Ovary (tissue), 9 donors: ENCODE results near the gene GJD4. TPM values are rescaled to one million over a fixed set of nuclear protein-coding genes. Genes with fewer than 3 reads are reported as not detected.

ENCODE experiments used
- DNase-seq, 5 donors: peaks; one replicate each; pipeline ENCODE4 v3.0.0-alpha.2; 2019 to 2020
- H3K27ac ChIP-seq, 2 donors: fragments of 200-600 bp; one replicate each; pipeline versions ENCODE4 v1.5.1 to v1.8.0; 2019 to 2022
- H3K27me3 ChIP-seq: fragments of 200-600 bp; one replicate; pipeline ENCODE4 v1.8.0; 2022
- H3K36me3 ChIP-seq: fragments of 200-600 bp; sonication (generic); one replicate; pipeline ENCODE4 v1.5.1; 2019
- H3K4me1 ChIP-seq: one replicate; pipeline ENCODE4 v1.8.1; 2013; ENCODE audit warnings: mild to moderate bottlenecking, moderate library complexity; ENCODE audit not compliant: insufficient read depth
- H3K4me3 ChIP-seq: fragments of 200-600 bp; sonication (generic); one replicate; pipeline ENCODE4 v1.5.1; 2017
- H3K9me3 ChIP-seq, 2 donors: fragments of 200-600 bp in 1 of 2; sonication (generic) in 1 of 2; one replicate each; pipeline versions ENCODE4 v1.5.1 to v1.8.1; 2013 to 2019; ENCODE audit warnings: mild to moderate bottlenecking in 1 of 2, moderate library complexity in 1 of 2
- EP300 ChIP-seq: sonication (generic); formaldehyde crosslinking; IDR thresholded peaks from one replicate; pipeline ENCODE4 v1.6.1; 2017; ENCODE audit warnings: antibody characterized with exemption
- POLR2A ChIP-seq: fragments of 450-650 bp; IDR thresholded peaks from one replicate; pipeline ENCODE4 v1.6.1; 2017; ENCODE audit warnings: antibody characterized with exemption, mild to moderate bottlenecking, moderate library complexity
- WGBS, 3 donors: extraction: QIAGEN DNeasy Blood & Tissue Kit in 1 of 3; methylation state at CpG; one replicate each; pipeline versions ENCODE4 v1.1.5 to v1.1.7; 2013 to 2017; 5-methylcytosine and 5-hydroxymethylcytosine counted together
- intact Hi-C, 4 donors: fragments of 100-400 bp; cut with DNase I; formaldehyde crosslinking; loops; one replicate each; pipeline versions ENCODE4 v1.11.0 to v1.15.1; 2022 to 2023
- polyA plus RNA-seq, 2 donors: library from polyadenylated mRNA; stranded (reverse); fragments of 200-250 nt in 1 of 2; fragments of 350-450 nt in 1 of 2; fragmentation: Illumina TruSeq in 1 of 2; extraction: RNeasy Lipid Tissue Mini Kit (QIAGEN cat#74804) in 1 of 2; gene quantifications; one replicate each; pipeline ENCODE4 v1.2.3, GENCODE V29; 2013 to 2014
- total RNA-seq, 7 donors: library from RNA; depleted of rRNA in 2 of 7; stranded (reverse); fragments of >200 nt in 2 of 7; fragmentation: NEBNext Ultra II Directional in 3 of 7; extraction: Animal tissue kit (Norgen Biotek cat#: 25700) in 3 of 7; gene quantifications; one replicate each; pipeline versions ENCODE4 v1.1.0 to v1.2.4, GENCODE V29; 2016 to 2023
- TF ChIP-seq, protein P1 (sequence below), 3 donors: fragments of 450-650 bp in 2 of 3; fragments of 200-600 bp in 1 of 3; IDR thresholded peaks; one replicate each; pipeline versions ENCODE4 v1.5.1 to v1.8.0; 2016 to 2022; ENCODE audit warnings: antibody characterized with exemption in 3 of 3, mild to moderate bottlenecking in 1 of 3
- donor health status: DM: no; HTN: no; CAD: no; lungs with moderate emphysema.
- donor health status: DM: no; HTN: no; CAD: no.
- donor health status: Bipolar disorder and iron deficiency.
- donor health status: DM: yes; HTN: yes; CAD: no.
- donor health status: DM: no; HTN: no; CAD: no.
- donor health status: DM: yes; HTN: yes; CAD: no.

The GJD4 gene
- total and polyA plus RNA-seq, 9 donors: not detected

DNA sequence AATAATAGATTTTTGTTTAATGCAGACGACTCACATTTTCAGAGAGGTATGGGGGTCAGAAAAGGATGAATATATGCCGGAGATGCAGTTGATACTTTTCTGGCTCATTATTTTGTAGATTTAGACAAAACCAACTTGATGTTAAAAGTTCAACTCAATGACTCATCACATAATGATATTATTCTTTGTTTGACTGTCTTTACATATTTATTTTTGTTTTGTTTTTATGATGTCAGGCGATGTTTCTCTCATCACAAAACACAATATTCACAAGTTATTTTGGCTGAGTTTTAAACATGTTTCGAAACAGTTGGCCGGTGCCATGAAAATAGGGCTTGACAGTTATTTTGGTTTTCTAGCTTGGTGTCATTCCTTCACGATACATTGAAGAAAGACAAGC, 1.3 kb downstream of the GJD4 start:
- H3K36me3 ChIP-seq: no peaks in the 10 kb centered on the region
- H3K27me3 ChIP-seq: no peaks in the 10 kb centered on the region
- intact Hi-C loops: no loop called here
- no peak for DNase-seq
- WGBS, 3 donors: 30 to 50% (median 31%) methylated on average over 6 of the region's 6 CpGs
- peaks cover 0 to 4% of the 10 kb centered on the region in 2 donors for H3K9me3 ChIP-seq
- no peak overlapping the region for H3K4me3 ChIP-seq
- TF ChIP-seq EP300 (no peak), POLR2A (no peak)
- TF ChIP-seq, protein P1, sequence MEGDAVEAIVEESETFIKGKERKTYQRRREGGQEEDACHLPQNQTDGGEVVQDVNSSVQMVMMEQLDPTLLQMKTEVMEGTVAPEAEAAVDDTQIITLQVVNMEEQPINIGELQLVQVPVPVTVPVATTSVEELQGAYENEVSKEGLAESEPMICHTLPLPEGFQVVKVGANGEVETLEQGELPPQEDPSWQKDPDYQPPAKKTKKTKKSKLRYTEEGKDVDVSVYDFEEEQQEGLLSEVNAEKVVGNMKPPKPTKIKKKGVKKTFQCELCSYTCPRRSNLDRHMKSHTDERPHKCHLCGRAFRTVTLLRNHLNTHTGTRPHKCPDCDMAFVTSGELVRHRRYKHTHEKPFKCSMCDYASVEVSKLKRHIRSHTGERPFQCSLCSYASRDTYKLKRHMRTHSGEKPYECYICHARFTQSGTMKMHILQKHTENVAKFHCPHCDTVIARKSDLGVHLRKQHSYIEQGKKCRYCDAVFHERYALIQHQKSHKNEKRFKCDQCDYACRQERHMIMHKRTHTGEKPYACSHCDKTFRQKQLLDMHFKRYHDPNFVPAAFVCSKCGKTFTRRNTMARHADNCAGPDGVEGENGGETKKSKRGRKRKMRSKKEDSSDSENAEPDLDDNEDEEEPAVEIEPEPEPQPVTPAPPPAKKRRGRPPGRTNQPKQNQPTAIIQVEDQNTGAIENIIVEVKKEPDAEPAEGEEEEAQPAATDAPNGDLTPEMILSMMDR (IDR thresholded peaks at IDR 0.05): no peak
- H3K4me1 ChIP-seq: no peaks in the 10 kb centered on the region
- H3K27ac ChIP-seq: no peak overlapping the region

DNA sequence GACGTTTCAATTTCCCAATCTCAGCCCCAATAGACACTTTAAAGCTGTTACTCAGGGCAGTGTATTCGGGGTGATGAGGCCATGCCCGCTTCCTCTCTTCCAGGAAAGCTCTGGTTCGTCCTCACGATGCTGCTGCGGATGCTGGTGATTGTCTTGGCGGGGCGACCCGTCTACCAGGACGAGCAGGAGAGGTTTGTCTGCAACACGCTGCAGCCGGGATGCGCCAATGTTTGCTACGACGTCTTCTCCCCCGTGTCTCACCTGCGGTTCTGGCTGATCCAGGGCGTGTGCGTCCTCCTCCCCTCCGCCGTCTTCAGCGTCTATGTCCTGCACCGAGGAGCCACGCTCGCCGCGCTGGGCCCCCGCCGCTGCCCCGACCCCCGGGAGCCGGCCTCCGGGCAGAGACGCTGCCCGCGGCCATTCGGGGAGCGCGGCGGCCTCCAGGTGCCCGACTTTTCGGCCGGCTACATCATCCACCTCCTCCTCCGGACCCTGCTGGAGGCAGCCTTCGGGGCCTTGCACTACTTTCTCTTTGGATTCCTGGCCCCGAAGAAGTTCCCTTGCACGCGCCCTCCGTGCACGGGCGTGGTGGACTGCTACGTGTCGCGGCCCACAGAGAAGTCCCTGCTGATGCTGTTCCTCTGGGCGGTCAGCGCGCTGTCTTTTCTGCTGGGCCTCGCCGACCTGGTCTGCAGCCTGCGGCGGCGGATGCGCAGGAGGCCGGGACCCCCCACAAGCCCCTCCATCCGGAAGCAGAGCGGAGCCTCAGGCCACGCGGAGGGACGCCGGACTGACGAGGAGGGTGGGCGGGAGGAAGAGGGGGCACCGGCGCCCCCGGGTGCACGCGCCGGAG, 2.6 kb downstream of the GJD4 start:
- Histone ChIP-seq H3K27ac (no peak overlapping the region), H3K36me3 (no peaks in the 10 kb centered on the region), H3K9me3 (peaks cover 0 to 4% of the 10 kb centered on the region in 2 donors), H3K4me3 (peak overlapping the region; percentile 23), H3K27me3 (no peaks in the 10 kb centered on the region), H3K4me1 (no peaks in the 10 kb centered on the region)
- TF ChIP-seq EP300: no peak
- TF ChIP-seq, protein P1 (IDR thresholded peaks at IDR 0.05): no peak
- no peak for TF ChIP-seq POLR2A
- 8 to 16% (median 15%) methylated on average over 61 to 78 of the region's 78 CpGs for WGBS, 3 donors
- intact Hi-C loops: no loop called here
- DNase-seq: peak in 2 of 5 donors; percentile 18 to 36

DNA sequence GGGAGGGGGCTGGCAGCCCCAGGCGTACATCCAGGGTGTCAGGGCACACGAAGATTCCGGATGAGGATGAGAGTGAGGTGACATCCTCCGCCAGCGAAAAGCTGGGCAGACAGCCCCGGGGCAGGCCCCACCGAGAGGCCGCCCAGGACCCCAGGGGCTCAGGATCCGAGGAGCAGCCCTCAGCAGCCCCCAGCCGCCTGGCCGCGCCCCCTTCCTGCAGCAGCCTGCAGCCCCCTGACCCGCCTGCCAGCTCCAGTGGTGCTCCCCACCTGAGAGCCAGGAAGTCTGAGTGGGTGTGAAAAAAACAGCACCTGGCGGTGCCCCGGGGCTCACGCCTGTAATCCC, 3.2 kb downstream of the GJD4 start:
- Histone ChIP-seq H3K4me1 (no peaks in the 10 kb centered on the region), H3K4me3 (no peak overlapping the region), H3K27ac (no peak overlapping the region), H3K9me3 (peaks cover 0 to 4% of the 10 kb centered on the region in 2 donors), H3K36me3 (no peaks in the 10 kb centered on the region), H3K27me3 (no peaks in the 10 kb centered on the region)
- TF ChIP-seq POLR2A: no peak
- TF ChIP-seq, protein P1 (IDR thresholded peaks at IDR 0.05): no peak
- TF ChIP-seq EP300: no peak
- no peak for DNase-seq
- 71 to 88% (median 75%) methylated on average over 8 to 16 of the region's 16 CpGs for WGBS, 3 donors
- intact Hi-C loops: no loop called here

DNA sequence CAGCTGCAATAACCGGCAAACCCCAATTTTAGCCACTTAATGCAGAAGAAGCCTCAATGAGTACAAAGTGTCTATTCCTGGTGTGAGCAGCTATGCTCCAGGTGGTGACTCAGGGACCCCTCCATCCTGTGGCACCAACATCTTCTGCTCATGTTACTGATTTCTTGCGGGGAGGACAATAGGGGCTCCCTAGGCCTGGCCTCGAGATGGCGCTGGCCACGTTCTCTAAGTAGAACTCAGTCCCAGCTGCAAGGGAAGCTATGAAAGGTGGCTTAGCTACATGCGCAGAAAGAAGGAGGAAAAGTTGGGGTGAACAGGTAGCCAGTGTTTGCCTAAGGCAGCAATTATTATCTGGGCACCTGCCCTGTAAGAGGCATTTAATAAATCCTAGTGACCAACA, 6.6 kb downstream of the GJD4 start:
- TF ChIP-seq POLR2A: no peak
- no peak for TF ChIP-seq EP300
- TF ChIP-seq, protein P1 (IDR thresholded peaks at IDR 0.05): no peak
- Histone ChIP-seq H3K27me3 (no peaks in the 10 kb centered on the region), H3K9me3 (peaks cover 0 to 4% of the 10 kb centered on the region in 2 donors), H3K27ac (no peak overlapping the region), H3K36me3 (no peaks in the 10 kb centered on the region), H3K4me3 (no peak overlapping the region), H3K4me1 (no peaks in the 10 kb centered on the region)
- no peak for DNase-seq
- intact Hi-C loops: no loop called here
- WGBS, 3 donors: 76 to 87% (median 81%) methylated on average over 6 of the region's 6 CpGs
